Testis (tissue), 2 donors: ENCODE results near the gene CLCN7.

ENCODE experiments used
- CTCF ChIP-seq, 3 experiments: fragments of 450-650 bp in 2 of 3; fragments of 200-600 bp in 1 of 3; sonication (generic) in 1 of 3; IDR thresholded peaks; one replicate each; pipeline ENCODE4 v1.5.1; 2016 to 2019; ENCODE audit warnings: antibody characterized with exemption in 3 of 3, mild to moderate bottlenecking in 2 of 3, moderate library complexity in 1 of 3
- POLR2A ChIP-seq: fragments of 450-650 bp; IDR thresholded peaks from one replicate; pipeline ENCODE4 v1.6.1; 2017; ENCODE audit warnings: antibody characterized with exemption, mild to moderate bottlenecking, moderate library complexity

DNA sequence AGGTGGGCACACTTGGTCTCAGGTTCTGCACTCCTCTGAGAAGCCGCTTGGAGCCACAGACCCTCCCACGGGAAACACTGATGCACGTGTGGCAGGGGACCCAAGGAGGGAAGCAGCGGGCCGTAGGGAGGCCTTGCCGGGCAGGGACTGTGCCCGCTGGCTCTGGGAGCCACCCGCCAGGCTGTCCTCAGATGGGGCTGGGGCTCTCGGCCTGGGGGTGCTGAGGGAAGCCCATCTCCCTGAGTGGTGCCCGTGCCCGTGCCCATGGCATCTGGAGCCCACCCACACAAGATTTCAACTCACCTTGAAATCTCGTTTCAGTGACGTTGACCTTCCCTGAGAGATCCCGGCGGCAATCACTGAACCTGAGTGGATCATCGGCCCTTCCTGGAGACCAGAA lies 17.9 kb downstream of the CLCN7 start:
- TF ChIP-seq CTCF (IDR thresholded peaks at IDR 0.05) (no peak), POLR2A (no peak)
